DMS53 treated with DMSO at 0.1 percent for 48 hours (cell line): ENCODE measurements around the gene DDX39B.
"Not testable (repeated sequence)": the region's sequence is repeated elsewhere in the genome, so short reads cannot be mapped to it uniquely, and the experiment has no call there.

Experiments used
- DNase-seq: peaks from one replicate; lab custom pipeline; 2025; ENCODE audit not compliant: unreplicated experiment; lab: John Stamatoyannopoulos, UW

Gene DDX39B

GRCh38 chr6:31575952-31576685 lies 34.3 kb upstream of the DDX39B start:
- DNase-seq, result no peak

GRCh38 chr6:31575335-31575901 lies 33.6 kb upstream of the DDX39B start, which contains the start of gene TNF:
TNF (plus strand) TSS chr6:31575565; CDS start chr6:31575742, 177 bp downstream.
- DNase-seq, result no peak

GRCh38 chr6:31574106-31575061 lies 32.6 kb upstream of the DDX39B start:
- DNase-seq, result no peak

GRCh38 chr6:31573239-31574105 lies 31.7 kb upstream of the DDX39B start:
- DNase-seq, result no peak

- no peak for DNase-seq
Observed at GRCh38 chr6:31572041-31572911, 30.5 kb upstream of the DDX39B start, which contains the start of gene LTA. LTA (plus strand) TSS chr6:31572289; CDS start chr6:31572743, 454 bp downstream.

- DNase-seq, result no peak
Observed at GRCh38 chr6:31569861-31570536, 28.2 kb upstream of the DDX39B start.

- DNase-seq, result no peak
Observed at GRCh38 chr6:31568537-31568961, 26.7 kb upstream of the DDX39B start.

- DNase-seq, result no peak
Observed at GRCh38 chr6:31567531-31568370, 25.9 kb upstream of the DDX39B start.

- DNase-seq, result no peak
Observed at GRCh38 chr6:31560697-31561058, 18.9 kb upstream of the DDX39B start.

- DNase-seq, result no peak
Observed at GRCh38 chr6:31559958-31560696, 18.3 kb upstream of the DDX39B start.

- no peak for DNase-seq
Observed at GRCh38 chr6:31559606-31559957, 17.8 kb upstream of the DDX39B start.

GRCh38 chr6:31558631-31559500 lies 17.1 kb upstream of the DDX39B start:
- no peak for DNase-seq

- DNase-seq, result no peak
Observed at GRCh38 chr6:31558318-31558625, 16.5 kb upstream of the DDX39B start.

GRCh38 chr6:31557443-31558317 lies 15.9 kb upstream of the DDX39B start:
- DNase-seq, result no peak

GRCh38 chr6:31556307-31556706 lies 14.5 kb upstream of the DDX39B start:
- no peak for DNase-seq

GRCh38 chr6:31551371-31551770 lies 9.6 kb upstream of the DDX39B start:
- DNase-seq, result not testable (repeated sequence)
